ENCODE results near the gene C1QL3.

Gene C1QL3

GRCh38 chr10:16521311-16522016, at the start of gene C1QL3:
Gene C1QL3, minus strand, starts transcription at chr10:16521879. Its CDS starts 814 bp downstream, at chr10:16521065.
- DNase-seq (ENCODE audit: low spot score): no peak

- DNase-seq (ENCODE audit: low spot score): no peak
Measured at GRCh38 chr10:16570731-16571130, 49.1 kb upstream of the C1QL3 start.

- no peak for DNase-seq (ENCODE audit: low spot score)
Measured at GRCh38 chr10:16566202-16566805, 44.6 kb upstream of the C1QL3 start.

GRCh38 chr10:16565604-16566003, 43.9 kb upstream of the C1QL3 start:
- no peak for DNase-seq (ENCODE audit: low spot score)

- DNase-seq (ENCODE audit: low spot score): no peak
Measured at GRCh38 chr10:16562891-16563290, 41.2 kb upstream of the C1QL3 start.

GRCh38 chr10:16559236-16559773, 37.6 kb upstream of the C1QL3 start:
- no peak for DNase-seq (ENCODE audit: low spot score)

GRCh38 chr10:16547973-16548372, 26.3 kb upstream of the C1QL3 start:
- DNase-seq (ENCODE audit: low spot score): no peak

- no peak for DNase-seq (ENCODE audit: low spot score)
Measured at GRCh38 chr10:16545116-16545736, 23.5 kb upstream of the C1QL3 start.

- DNase-seq (ENCODE audit: low spot score): no peak
Measured at GRCh38 chr10:16544591-16544990, 22.9 kb upstream of the C1QL3 start.

- no peak for DNase-seq (ENCODE audit: low spot score)
Measured at GRCh38 chr10:16544099-16544498, 22.4 kb upstream of the C1QL3 start.

- no peak for DNase-seq (ENCODE audit: low spot score)
Measured at GRCh38 chr10:16536155-16536554, 14.5 kb upstream of the C1QL3 start.

- DNase-seq (ENCODE audit: low spot score): no peak
Measured at GRCh38 chr10:16529853-16530252, 8.2 kb upstream of the C1QL3 start.

- DNase-seq (ENCODE audit: low spot score): no peak
Measured at GRCh38 chr10:16527452-16527851, 5.8 kb upstream of the C1QL3 start.

GRCh38 chr10:16520900-16521299, 779 bp downstream of the C1QL3 start:
- no peak for DNase-seq (ENCODE audit: low spot score)

- no peak for DNase-seq (ENCODE audit: low spot score)
Measured at GRCh38 chr10:16519908-16520861, 1.5 kb downstream of the C1QL3 start.

- DNase-seq (ENCODE audit: low spot score): no peak
Measured at GRCh38 chr10:16519250-16519907, 2.3 kb downstream of the C1QL3 start.

- DNase-seq (ENCODE audit: low spot score): no peak
Measured at GRCh38 chr10:16518822-16519221, 2.9 kb downstream of the C1QL3 start.

GRCh38 chr10:16510843-16511242, 10.8 kb downstream of the C1QL3 start:
- DNase-seq (ENCODE audit: low spot score): no peak

- no peak for DNase-seq (ENCODE audit: low spot score)
Measured at GRCh38 chr10:16509996-16510395, 11.7 kb downstream of the C1QL3 start.

- no peak for DNase-seq (ENCODE audit: low spot score)
Measured at GRCh38 chr10:16505161-16505560, 16.5 kb downstream of the C1QL3 start.

- DNase-seq (ENCODE audit: low spot score): no peak
Measured at GRCh38 chr10:16497911-16498310, 23.8 kb downstream of the C1QL3 start.
